SK-N-SH treated with all-trans-retinoic acid at 6 μM for 48 hours (cell line): ENCODE results near the gene CCDC85C.

Experiments used
- BACH2 ChIP-seq: fragments of 250-450 bp; sonication (Bioruptor Pico); IDR thresholded peaks from 2 replicates; pipeline ENCODE4 v1.9.0; 2021; ENCODE audit warnings: mild to moderate bottlenecking, borderline replicate concordance
- CSDC2 ChIP-seq: fragments of 250-450 bp; sonication (Bioruptor Pico); IDR thresholded peaks from 2 replicates; pipeline ENCODE4 v1.5.0; 2020; ENCODE audit warnings: mild to moderate bottlenecking, moderate library complexity
- CSRNP3 ChIP-seq: fragments of 250-450 bp; sonication (Bioruptor Pico); IDR thresholded peaks from 2 replicates; pipeline ENCODE4 v1.5.1; 2021; ENCODE audit warnings: mild to moderate bottlenecking, moderate library complexity
- PATZ1 ChIP-seq: fragments of 250-450 bp; sonication (Bioruptor Pico); IDR thresholded peaks from 2 replicates; pipeline ENCODE4 v1.8.0; 2020; ENCODE audit warnings: mild to moderate bottlenecking, moderate library complexity, borderline replicate concordance
- PPARA ChIP-seq: fragments of 250-450 bp; sonication (Bioruptor Pico); IDR thresholded peaks from 2 replicates; pipeline ENCODE4 v1.5.0; 2020; ENCODE audit warnings: mild to moderate bottlenecking, borderline replicate concordance
- TCF4 ChIP-seq: fragments of 250-450 bp; sonication (Bioruptor Pico); IDR thresholded peaks from 2 replicates; pipeline ENCODE4 v1.8.0; 2021; ENCODE audit warnings: mild to moderate bottlenecking, moderate library complexity, borderline replicate concordance
- ZC3H10 ChIP-seq: fragments of 250-450 bp; sonication (Bioruptor Pico); IDR thresholded peaks from 2 replicates; pipeline ENCODE4 v1.5.1; 2021; ENCODE audit warnings: mild to moderate bottlenecking, moderate library complexity
- ZFP3 ChIP-seq: fragments of 250-450 bp; sonication (Bioruptor Pico); IDR thresholded peaks from 2 replicates; pipeline ENCODE4 v1.5.0; 2020; ENCODE audit warnings: mild to moderate bottlenecking, moderate library complexity
- TF ChIP-seq, protein P1 (sequence below): fragments of 250-450 bp; sonication (Bioruptor Pico); IDR thresholded peaks from 2 replicates; pipeline ENCODE4 v1.5.1; 2020; ENCODE audit warnings: low read depth, mild to moderate bottlenecking, moderate library complexity

DNA sequence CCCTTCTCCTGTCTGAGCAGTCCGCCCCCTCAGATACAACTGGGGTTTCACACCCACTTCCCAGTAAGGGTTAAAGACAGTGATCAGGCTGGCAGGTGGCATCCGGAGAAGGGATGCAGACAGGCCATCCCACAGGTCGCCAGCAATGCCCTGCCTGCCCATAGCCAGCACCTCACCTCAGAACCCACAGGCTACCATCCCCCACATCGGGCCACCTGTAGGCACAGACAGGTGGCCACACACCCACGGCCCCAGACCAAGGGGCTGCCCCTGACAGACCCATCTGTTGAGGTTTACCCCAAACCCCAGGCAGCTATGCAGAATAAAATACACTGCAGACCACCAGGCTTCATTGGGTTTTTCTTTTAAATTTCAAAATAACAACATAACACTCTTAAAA lies 65.3 kb downstream of the CCDC85C start:
- TF ChIP-seq PPARA = no peak
- TF ChIP-seq BACH2 (CRISPR knock-in tag) = no peak
- no peak for TF ChIP-seq CSRNP3 (CRISPR knock-in tag)
- no peak for TF ChIP-seq PATZ1 (CRISPR knock-in tag)
- TF ChIP-seq CSDC2 = no peak
- TF ChIP-seq, protein P1, sequence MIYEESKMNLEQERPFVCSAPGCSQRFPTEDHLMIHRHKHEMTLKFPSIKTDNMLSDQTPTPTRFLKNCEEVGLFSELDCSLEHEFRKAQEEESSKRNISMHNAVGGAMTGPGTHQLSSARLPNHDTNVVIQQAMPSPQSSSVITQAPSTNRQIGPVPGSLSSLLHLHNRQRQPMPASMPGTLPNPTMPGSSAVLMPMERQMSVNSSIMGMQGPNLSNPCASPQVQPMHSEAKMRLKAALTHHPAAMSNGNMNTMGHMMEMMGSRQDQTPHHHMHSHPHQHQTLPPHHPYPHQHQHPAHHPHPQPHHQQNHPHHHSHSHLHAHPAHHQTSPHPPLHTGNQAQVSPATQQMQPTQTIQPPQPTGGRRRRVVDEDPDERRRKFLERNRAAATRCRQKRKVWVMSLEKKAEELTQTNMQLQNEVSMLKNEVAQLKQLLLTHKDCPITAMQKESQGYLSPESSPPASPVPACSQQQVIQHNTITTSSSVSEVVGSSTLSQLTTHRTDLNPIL (CRISPR knock-in tag) = no peak
- TF ChIP-seq TCF4 (CRISPR knock-in tag) = no peak
- TF ChIP-seq ZC3H10 (CRISPR knock-in tag) = no peak
- no peak for TF ChIP-seq ZFP3 (CRISPR knock-in tag)
